ENCODE data around the gene OR8A1.

OR8A1 gene

GRCh38 chr11:124586238-124586860, 16.6 kb downstream of the OR8A1 start:
- peak; percentile 35 for DNase-seq (ENCODE audit: low read depth)
- TF ChIP-seq, protein P1, sequence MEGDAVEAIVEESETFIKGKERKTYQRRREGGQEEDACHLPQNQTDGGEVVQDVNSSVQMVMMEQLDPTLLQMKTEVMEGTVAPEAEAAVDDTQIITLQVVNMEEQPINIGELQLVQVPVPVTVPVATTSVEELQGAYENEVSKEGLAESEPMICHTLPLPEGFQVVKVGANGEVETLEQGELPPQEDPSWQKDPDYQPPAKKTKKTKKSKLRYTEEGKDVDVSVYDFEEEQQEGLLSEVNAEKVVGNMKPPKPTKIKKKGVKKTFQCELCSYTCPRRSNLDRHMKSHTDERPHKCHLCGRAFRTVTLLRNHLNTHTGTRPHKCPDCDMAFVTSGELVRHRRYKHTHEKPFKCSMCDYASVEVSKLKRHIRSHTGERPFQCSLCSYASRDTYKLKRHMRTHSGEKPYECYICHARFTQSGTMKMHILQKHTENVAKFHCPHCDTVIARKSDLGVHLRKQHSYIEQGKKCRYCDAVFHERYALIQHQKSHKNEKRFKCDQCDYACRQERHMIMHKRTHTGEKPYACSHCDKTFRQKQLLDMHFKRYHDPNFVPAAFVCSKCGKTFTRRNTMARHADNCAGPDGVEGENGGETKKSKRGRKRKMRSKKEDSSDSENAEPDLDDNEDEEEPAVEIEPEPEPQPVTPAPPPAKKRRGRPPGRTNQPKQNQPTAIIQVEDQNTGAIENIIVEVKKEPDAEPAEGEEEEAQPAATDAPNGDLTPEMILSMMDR (IDR thresholded peaks at IDR 0.05; ENCODE audit: control insufficient read depth, extremely low read depth, insufficient read depth): peak; percentile 82
- H3K4me3 ChIP-seq (ENCODE audit: low read depth, low read length): no peak overlapping the region

- TF ChIP-seq, protein P1 (IDR thresholded peaks at IDR 0.05; ENCODE audit: control insufficient read depth, extremely low read depth, insufficient read depth): no peak
- no peak for DNase-seq (ENCODE audit: low read depth)
- no peak overlapping the region for H3K4me3 ChIP-seq (ENCODE audit: low read depth, low read length)
These were observed 21.6 kb downstream of the OR8A1 start for GRCh38 chr11:124591430-124591829.

DNA sequence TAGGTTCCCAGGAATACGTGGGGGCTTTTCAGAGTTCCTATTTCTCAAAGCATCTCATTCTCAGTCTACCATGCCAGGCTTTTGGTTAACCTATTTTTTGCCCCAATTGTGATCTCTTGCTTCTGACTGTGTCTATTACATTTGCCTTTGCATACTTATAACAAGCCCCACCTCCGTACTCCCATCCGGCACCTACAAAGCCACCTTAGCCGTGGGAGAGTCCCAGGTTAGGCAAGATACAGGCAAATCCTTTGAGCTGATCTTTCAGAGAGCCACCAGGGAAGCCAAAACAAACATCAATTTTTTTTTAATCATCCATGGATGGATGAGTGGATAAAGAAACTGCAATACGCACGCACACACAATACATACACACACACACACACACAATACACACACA, 22.8 kb downstream of the OR8A1 start:
- TF ChIP-seq, protein P1 (IDR thresholded peaks at IDR 0.05; ENCODE audit: control insufficient read depth, extremely low read depth, insufficient read depth): no peak
- H3K4me3 ChIP-seq (ENCODE audit: low read depth, low read length): no peak overlapping the region
- DNase-seq (ENCODE audit: low read depth): no peak

DNA sequence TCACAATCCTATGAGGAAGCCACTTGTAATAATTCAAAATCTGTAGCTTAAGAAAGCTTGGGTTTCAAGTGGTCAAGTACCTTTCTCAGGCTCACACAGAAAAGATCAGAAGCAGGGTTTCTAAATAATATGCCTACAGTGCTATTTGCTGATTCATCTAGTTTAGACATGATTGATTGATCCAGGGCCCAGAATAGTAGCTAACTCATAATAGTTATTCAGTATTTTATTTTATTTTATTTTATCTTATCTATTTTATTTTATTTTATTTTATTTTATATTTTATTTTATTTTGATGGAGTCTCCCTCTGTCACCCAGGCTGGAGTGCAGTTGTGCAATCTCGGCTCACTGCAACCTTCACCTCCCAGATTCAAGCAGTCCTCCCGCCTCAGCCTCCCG, 25.5 kb downstream of the OR8A1 start:
- DNase-seq (ENCODE audit: low read depth): no peak
- TF ChIP-seq, protein P1 (IDR thresholded peaks at IDR 0.05; ENCODE audit: control insufficient read depth, extremely low read depth, insufficient read depth): no peak
- H3K4me3 ChIP-seq (ENCODE audit: low read depth, low read length): no peak overlapping the region

GRCh38 chr11:124597626-124598025, 27.8 kb downstream of the OR8A1 start:
- no peak for DNase-seq (ENCODE audit: low read depth)
- H3K4me3 ChIP-seq (ENCODE audit: low read depth, low read length): no peak overlapping the region
- TF ChIP-seq, protein P1 (IDR thresholded peaks at IDR 0.05; ENCODE audit: control insufficient read depth, extremely low read depth, insufficient read depth): no peak

GRCh38 chr11:124600621-124601320, 31.0 kb downstream of the OR8A1 start:
- TF ChIP-seq, protein P1 (IDR thresholded peaks at IDR 0.05; ENCODE audit: control insufficient read depth, extremely low read depth, insufficient read depth): no peak
- no peak for DNase-seq (ENCODE audit: low read depth)
- H3K4me3 ChIP-seq (ENCODE audit: low read depth, low read length): no peak overlapping the region

Measured in LNCaP clone FGC (cell line).